GM23338 (cell line): Measurements from ENCODE around the gene TSPAN13. TPM values are rescaled to one million over a fixed set of nuclear protein-coding genes. Genes with fewer than 3 reads are reported as not detected.
A peak's percentile ranks its signal among the peaks of the same experiment; 100 is the strongest.

Experiments used
- ATAC-seq: fragments of 200-7000 bp; cut with Tn5 transposase; 3 replicates; pipeline ENCODE4 v1.9.1; 2020
- DNase-seq: peaks from one replicate; pipeline ENCODE4 v3.0.0-alpha.2; 2015; ENCODE audit warnings: low spot score
- H2AFZ ChIP-seq: fragments of 200-600 bp; sonication (generic); 2 replicates; pipeline ENCODE4 v1.8.0; 2016; ENCODE audit warnings: antibody characterized with exemption, mild to moderate bottlenecking, moderate library complexity
- H3F3A ChIP-seq: fragments of 200-600 bp; sonication (generic); replicated peaks from 2 replicates; pipeline ENCODE4 v1.8.0; 2017; ENCODE audit warnings: antibody characterized with exemption, mixed run types, low read depth
- H3K27ac ChIP-seq: fragments of 200-600 bp; sonication (generic); 2 replicates; pipeline ENCODE4 v1.6.1; 2016; ENCODE audit warnings: low read depth
- H3K27me3 ChIP-seq: fragments of 200-600 bp; sonication (generic); 2 replicates; pipeline ENCODE4 v1.8.0; 2016; ENCODE audit warnings: mild to moderate bottlenecking, mixed run types, moderate library complexity; ENCODE audit not compliant: insufficient read depth
- H3K36me3 ChIP-seq: fragments of 200-600 bp; sonication (generic); 2 replicates; pipeline ENCODE4 v1.8.0; 2016; ENCODE audit warnings: mild to moderate bottlenecking; ENCODE audit not compliant: insufficient read depth
- H3K4me1 ChIP-seq: fragments of 200-600 bp; sonication (generic); 2 replicates; pipeline ENCODE4 v1.8.0; 2016; ENCODE audit warnings: mild to moderate bottlenecking, moderate library complexity; ENCODE audit not compliant: insufficient read depth
- H3K4me2 ChIP-seq: fragments of 200-600 bp; sonication (generic); 2 replicates; pipeline ENCODE4 v1.7.1; 2017; ENCODE audit warnings: mixed run types
- H3K4me3 ChIP-seq: fragments of 200-600 bp; sonication (generic); 2 replicates; pipeline ENCODE4 v1.6.1; 2016; ENCODE audit warnings: mixed run types
- H3K79me2 ChIP-seq: fragments of 200-600 bp; sonication (generic); replicated peaks from 2 replicates; pipeline ENCODE4 v1.8.0; 2017; ENCODE audit warnings: mild to moderate bottlenecking; ENCODE audit not compliant: insufficient read depth
- H3K9me2 ChIP-seq: fragments of 200-600 bp; sonication (generic); 2 replicates; pipeline ENCODE4 v1.8.0; 2017; ENCODE audit not compliant: insufficient read depth
- H4K20me1 ChIP-seq: fragments of 200-600 bp; sonication (generic); replicated peaks from 2 replicates; pipeline ENCODE4 v1.8.0; 2017; ENCODE audit warnings: mild to moderate bottlenecking; ENCODE audit not compliant: insufficient read depth
- H3K27ac Mint-ChIP-seq: 2 replicates; pipeline ENCODE4 v1.8.0; 2020; ENCODE audit warnings: inconsistent platforms, mild to moderate bottlenecking, moderate library complexity, mixed read lengths
- H3K27me3 Mint-ChIP-seq: 3 replicates; pipeline ENCODE4 v1.8.0; 2022; ENCODE audit warnings: low read depth, mild to moderate bottlenecking, moderate library complexity, mixed read lengths, inconsistent platforms; ENCODE audit not compliant: insufficient read depth, poor library complexity
- H3K36me3 Mint-ChIP-seq: 3 replicates; pipeline ENCODE4 v1.8.0; 2021; ENCODE audit warnings: low read depth, mild to moderate bottlenecking, inconsistent platforms, moderate library complexity, mixed read lengths
- H3K4me1 Mint-ChIP-seq: 3 replicates; pipeline ENCODE4 v1.8.0; 2020; ENCODE audit warnings: mild to moderate bottlenecking, inconsistent platforms, mixed read lengths
- H3K4me3 Mint-ChIP-seq: 3 replicates; pipeline ENCODE4 v1.8.0; 2021; ENCODE audit warnings: moderate library complexity, mild to moderate bottlenecking, inconsistent platforms, mixed read lengths
- H3K9me3 Mint-ChIP-seq: 3 replicates; pipeline ENCODE4 v1.8.0; 2020; ENCODE audit warnings: moderate library complexity, mild to moderate bottlenecking, inconsistent platforms, mixed read lengths
- CREB1 ChIP-seq: fragments of 250-450 bp; sonication (Bioruptor Pico); IDR thresholded peaks from 2 replicates; pipeline ENCODE4 v1.5.0; 2020; ENCODE audit warnings: low read depth, mild to moderate bottlenecking, moderate library complexity
- CTCF ChIP-seq, 2 experiments: fragments of 200-600 bp in 1 of 2; sonication (generic) in 1 of 2; conservative IDR thresholded peaks; 2 replicates each; pipeline versions ENCODE4 v1.5.1 to v1.6.1; 2016 to 2017; ENCODE audit warnings: antibody characterized with exemption in 2 of 2, low read depth in 2 of 2, mild to moderate bottlenecking in 2 of 2, moderate library complexity in 1 of 2
- ETS1 ChIP-seq: IDR thresholded peaks from 2 replicates; pipeline ENCODE4 v1.6.1; 2016; ENCODE audit warnings: antibody characterized with exemption
- EZH2 ChIP-seq: fragments of 200-600 bp; sonication (generic); IDR thresholded peaks from one replicate; pipeline ENCODE4 v1.8.0; 2017; ENCODE audit warnings: antibody characterized with exemption, mild to moderate bottlenecking, low read depth; ENCODE audit not compliant: unreplicated experiment
- EZH2phosphoT487 ChIP-seq: fragments of 200-600 bp; sonication (generic); IDR thresholded peaks from one replicate; pipeline ENCODE4 v1.8.1; 2018; ENCODE audit warnings: antibody characterized with exemption; ENCODE audit not compliant: unreplicated experiment
- JUNB ChIP-seq: IDR thresholded peaks from one replicate; pipeline ENCODE4 v1.6.1; 2016; ENCODE audit warnings: antibody characterized with exemption; ENCODE audit not compliant: unreplicated experiment
- NANOG ChIP-seq: IDR thresholded peaks from 2 replicates; pipeline ENCODE4 v1.6.1; 2016; ENCODE audit warnings: antibody characterized with exemption, borderline replicate concordance
- POLR2AphosphoS5 ChIP-seq: IDR thresholded peaks from 2 replicates; pipeline ENCODE4 v1.6.1; 2016; ENCODE audit warnings: antibody characterized with exemption, low read depth
- REST ChIP-seq: IDR thresholded peaks from one replicate; pipeline ENCODE4 v1.6.1; 2018; ENCODE audit warnings: antibody characterized with exemption; ENCODE audit not compliant: unreplicated experiment
- STAT1 ChIP-seq: IDR thresholded peaks from one replicate; pipeline ENCODE4 v1.6.1; 2016; ENCODE audit warnings: antibody characterized with exemption; ENCODE audit not compliant: unreplicated experiment
- ZNF114 ChIP-seq: fragments of 250-450 bp; sonication (Bioruptor Pico); IDR thresholded peaks from 2 replicates; pipeline ENCODE4 v1.5.0; 2020; ENCODE audit warnings: mild to moderate bottlenecking, moderate library complexity
- ZNF331 ChIP-seq: fragments of 250-450 bp; sonication (Bioruptor Pico); IDR thresholded peaks from 2 replicates; pipeline ENCODE4 v1.5.0; 2020; ENCODE audit warnings: low read depth, mild to moderate bottlenecking, moderate library complexity
- ZNF462 ChIP-seq: fragments of 250-450 bp; sonication (Bioruptor Pico); IDR thresholded peaks from 2 replicates; pipeline ENCODE4 v1.5.0; 2020; ENCODE audit warnings: mild to moderate bottlenecking, moderate library complexity
- polyA plus RNA-seq: library from polyadenylated mRNA; unstranded; fragments of >200 nt; fragmentation: Nextera tagmentation; extraction: Ambion mirVana; gene quantifications from 2 replicates; pipeline ENCODE4 v1.2.1, GENCODE V29; 2016
- total RNA-seq: library from RNA; depleted of rRNA; stranded (reverse); fragments of >200 nt; shearing (Covaris generic); gene quantifications from 2 replicates; pipeline ENCODE4 v1.2.3, GENCODE V29; 2014

Gene TSPAN13
- total and polyA plus RNA-seq, 2 experiments from 2014 or later = 27.6 to 40.9 TPM

GRCh38 chr7:16755397-16755796 is 1.8 kb downstream of the TSPAN13 start:
- H3K4me1 ChIP-seq = peaks cover 21% of the 10 kb centered on the region
- H3K9me3 Mint-ChIP-seq = no peaks in the 10 kb centered on the region; the same call in 2 of the 3 replicates
- TF ChIP-seq POLR2AphosphoS5 = no peak
- no peak for TF ChIP-seq CREB1 (CRISPR knock-in tag)
- no peak for TF ChIP-seq EZH2phosphoT487
- TF ChIP-seq STAT1 = no peak
- no peak for TF ChIP-seq CTCF (conservative IDR thresholded peaks at IDR 0.05; ENCODE audit: low read depth in 2 of 2)
- no peak for TF ChIP-seq REST
- TF ChIP-seq ZNF114 = no peak
- no peak for TF ChIP-seq JUNB
- TF ChIP-seq ETS1 = no peak
- no peak for TF ChIP-seq ZNF462 (CRISPR knock-in tag)
- no peak for TF ChIP-seq ZNF331
- no peak for TF ChIP-seq EZH2
- no peak for TF ChIP-seq NANOG
- H3K36me3 ChIP-seq = no peaks in the 10 kb centered on the region
- H3K27me3 ChIP-seq = peaks cover 13% of the 10 kb centered on the region
- no peak for ATAC-seq
- H3K4me2 ChIP-seq = peak overlapping the region; percentile 95
- H3K9me2 ChIP-seq = no peaks in the 10 kb centered on the region
- H3K4me3 ChIP-seq = peak overlapping the region; percentile 86
- no peak for DNase-seq
- H3K27ac Mint-ChIP-seq = no peak overlapping the region
- no peak overlapping the region for H3K27ac ChIP-seq
- peaks cover 33% of the 10 kb centered on the region for H3K4me1 Mint-ChIP-seq
- no peaks in the 10 kb centered on the region; the same call in 2 of the 3 replicates for H3K36me3 Mint-ChIP-seq
- peaks cover 14% of the 10 kb centered on the region for H4K20me1 ChIP-seq
- no peak overlapping the region for H2AFZ ChIP-seq
- peaks cover 9% of the 10 kb centered on the region for H3K27me3 Mint-ChIP-seq
- peaks cover 58% of the 10 kb centered on the region for H3K79me2 ChIP-seq
- H3F3A ChIP-seq = no peaks in the 10 kb centered on the region
- peak overlapping the region; percentile 89 for H3K4me3 Mint-ChIP-seq
